ENCODE results near the gene SH3RF1.

GRCh38 chr4:169152899-169153298, 117.9 kb downstream of the SH3RF1 start:
- TF ChIP-seq CTCF (IDR thresholded peaks at IDR 0.05) (no peak), EP300 (IDR thresholded peaks at IDR 0.05) (no peak), POLR2A (IDR thresholded peaks at IDR 0.05; ENCODE audit: low read depth) (no peak)

Data from esophagus muscularis mucosa (tissue), 4 donors.